GM18526 (cell line): ENCODE results near the gene ADAMTSL4.

ENCODE experiments used
- POLR2A ChIP-seq: IDR thresholded peaks from 3 replicates; pipeline ENCODE4 v1.6.1; 2011; ENCODE audit not compliant: insufficient read length; ENCODE audit errors: extremely low read depth

Gene ADAMTSL4

DNA sequence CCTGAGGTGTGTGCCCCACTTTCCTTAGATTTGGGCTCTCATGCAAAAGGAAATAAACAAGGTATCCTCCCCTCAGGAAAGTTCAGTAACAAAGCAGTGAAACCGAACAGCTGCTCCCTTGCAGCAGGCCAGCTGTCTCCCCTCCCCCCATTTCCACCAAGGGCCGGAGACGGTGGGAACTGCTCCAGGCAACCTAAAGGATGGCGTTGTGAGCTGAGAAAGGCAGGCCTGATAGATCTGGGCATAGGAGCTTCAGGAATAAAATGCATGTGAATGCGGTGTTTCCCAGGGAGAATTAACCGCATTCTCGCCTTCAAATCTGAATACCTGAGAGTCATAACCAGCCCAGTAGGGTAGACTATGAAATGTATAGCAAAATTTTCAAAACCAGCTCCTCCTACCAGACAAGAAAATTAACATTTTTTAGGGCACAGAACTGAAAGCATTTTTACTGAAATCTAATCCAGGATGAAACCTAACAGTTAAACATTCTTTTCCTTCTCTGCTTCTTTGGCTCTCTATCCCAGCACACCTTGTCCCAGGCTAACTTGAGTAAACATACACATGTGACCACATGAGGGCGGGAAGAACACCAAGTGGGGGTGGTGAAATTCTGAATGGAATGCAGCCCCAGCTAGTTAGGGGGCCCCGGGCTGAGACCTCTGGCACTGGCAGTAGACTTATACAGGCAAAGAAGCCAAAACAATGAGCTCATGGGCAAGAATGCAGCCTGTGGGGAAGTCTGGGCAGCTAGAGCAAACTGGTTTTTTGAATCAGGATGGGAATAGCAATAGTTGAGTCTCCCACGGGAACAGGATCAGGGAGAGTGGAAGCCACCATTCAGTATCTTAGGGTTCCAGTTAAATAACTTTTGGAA, 18.7 kb downstream of the ADAMTSL4 start:
- TF ChIP-seq POLR2A = peak; percentile 24

GRCh38 chr1:150568594-150568966, 19.4 kb downstream of the ADAMTSL4 start:
- TF ChIP-seq POLR2A = peak; percentile 22

DNA sequence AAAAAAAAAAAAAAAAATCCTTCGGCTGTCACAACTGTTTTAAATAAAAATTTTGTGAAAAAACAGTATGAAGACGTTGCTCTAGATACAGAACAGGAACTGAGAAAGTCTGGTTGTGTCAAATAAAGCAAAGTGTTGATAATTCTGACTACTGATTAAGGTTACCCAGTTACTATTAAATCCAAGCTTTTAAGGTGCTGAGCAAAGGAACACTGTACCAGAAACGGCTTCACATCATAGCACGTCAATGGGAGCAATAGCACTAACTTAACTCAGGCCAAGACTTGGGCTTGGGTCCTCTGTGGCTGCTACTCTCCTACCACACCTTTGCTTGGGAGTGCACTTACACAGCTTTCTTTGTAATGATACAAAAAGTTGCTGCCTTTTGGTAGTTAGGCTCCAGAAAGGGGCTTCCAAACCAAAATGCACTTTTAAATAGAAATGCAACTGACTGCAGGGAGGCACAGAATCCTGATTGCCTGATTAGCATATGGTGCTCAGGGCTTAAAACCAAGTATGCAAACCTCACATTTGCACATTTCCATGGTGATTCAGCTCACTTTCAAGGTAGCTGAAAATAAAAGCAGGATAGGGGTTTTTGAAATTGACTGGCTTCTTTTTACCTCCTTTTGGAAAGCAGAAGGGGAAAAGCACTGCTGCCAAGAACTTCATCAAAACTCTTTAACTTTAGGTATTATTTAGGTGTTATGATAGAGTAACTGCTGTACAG, 23.9 kb downstream of the ADAMTSL4 start:
- TF ChIP-seq POLR2A = peak; percentile 59

GRCh38 chr1:150574260-150575071, 25.3 kb downstream of the ADAMTSL4 start:
- TF ChIP-seq POLR2A = no peak

DNA sequence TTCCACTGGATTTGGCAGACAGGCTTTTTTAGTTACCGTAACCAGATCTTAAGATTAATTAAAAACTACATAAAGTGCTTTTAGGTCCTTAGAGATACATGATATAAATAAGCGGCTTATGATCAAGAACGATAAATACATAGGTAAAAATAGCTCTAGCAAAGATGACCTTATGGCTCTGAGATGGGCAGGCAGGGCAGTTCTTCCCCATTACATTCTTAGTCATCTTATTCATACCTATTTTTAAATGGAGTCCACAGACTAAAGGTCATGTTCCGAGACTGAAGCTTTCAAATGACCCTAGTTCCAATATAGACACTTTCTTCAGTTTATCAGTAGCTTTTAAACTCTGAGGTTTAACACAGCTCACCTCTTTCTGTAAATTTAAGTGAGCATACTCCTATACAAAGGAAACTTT, 25.9 kb downstream of the ADAMTSL4 start:
- no peak for TF ChIP-seq POLR2A

DNA sequence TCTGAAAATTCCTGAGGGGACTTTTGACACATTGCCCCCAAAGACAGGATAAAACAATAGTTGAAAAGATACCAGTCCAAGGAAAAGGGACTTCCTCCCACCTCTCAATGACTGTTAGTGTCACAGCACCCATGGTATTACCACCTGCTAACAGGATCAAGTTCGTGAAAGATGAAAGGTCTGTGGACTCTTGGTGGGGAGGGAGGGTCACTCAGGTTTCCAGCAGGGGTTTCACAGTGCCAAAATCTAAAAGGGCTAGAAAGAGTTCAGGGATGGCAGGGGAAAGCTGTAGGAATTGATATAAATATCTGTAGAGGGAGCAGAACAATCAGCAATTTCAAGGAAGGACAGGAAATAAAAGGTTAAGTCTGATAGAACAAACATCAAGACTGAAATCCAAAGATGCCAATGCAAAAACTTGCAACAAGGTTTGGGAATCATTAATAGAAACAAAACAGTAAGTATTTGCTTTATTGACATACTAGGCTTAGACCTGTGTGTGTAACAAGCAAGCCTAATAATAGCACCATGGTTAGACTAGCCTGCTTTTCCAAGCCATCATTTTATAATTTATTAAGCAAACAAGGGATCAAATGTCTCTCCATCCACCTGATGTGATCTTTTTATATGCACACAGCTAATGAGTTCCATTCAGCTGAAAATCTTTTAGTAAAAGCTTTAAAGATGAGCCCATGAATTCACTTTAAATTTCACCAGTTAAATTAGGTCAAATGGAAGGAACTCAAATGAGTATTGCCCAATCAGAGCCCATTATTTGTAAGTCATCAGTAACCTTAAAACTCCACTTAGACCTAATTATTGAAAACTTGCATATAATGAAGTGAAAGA, 26.5 kb downstream of the ADAMTSL4 start:
- TF ChIP-seq POLR2A = no peak

DNA sequence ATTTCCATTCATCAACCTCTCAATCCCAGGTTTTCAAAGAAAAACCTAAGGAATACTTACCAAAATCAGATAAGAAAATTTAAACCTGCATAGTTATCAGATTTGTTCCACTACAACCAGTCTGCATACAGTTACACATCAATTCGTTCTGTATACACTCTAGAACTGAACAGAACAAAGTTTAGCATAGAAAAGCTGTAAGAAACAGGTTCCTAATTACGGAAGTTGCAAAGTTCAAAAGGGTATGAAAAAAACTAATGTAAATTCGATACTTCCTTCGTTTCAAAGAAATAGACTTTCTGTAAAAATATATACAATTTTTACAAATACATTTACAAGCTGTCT, 27.1 kb downstream of the ADAMTSL4 start:
- TF ChIP-seq POLR2A = no peak

GRCh38 chr1:150576794-150577556, 27.8 kb downstream of the ADAMTSL4 start:
- TF ChIP-seq POLR2A = no peak

GRCh38 chr1:150577557-150578271, 28.5 kb downstream of the ADAMTSL4 start:
- TF ChIP-seq POLR2A = no peak

- TF ChIP-seq POLR2A = no peak
These were observed 29.3 kb downstream of the ADAMTSL4 start for GRCh38 chr1:150578272-150579109.

GRCh38 chr1:150579110-150579944, 30.1 kb downstream of the ADAMTSL4 start, which contains the start of gene MCL1:
MCL1 (minus strand) TSS chr1:150579610; CDS start chr1:150579530, 80 bp downstream.
- peak; percentile 99 for TF ChIP-seq POLR2A
